Activated naive CD4-positive, alpha-beta T cell treated with anti-CD3 and anti-CD28 coated beads for 36 hours (primary cell): Measurements from ENCODE around the gene MAP3K21. TPM values are rescaled to one million over a fixed set of nuclear protein-coding genes. Genes with fewer than 3 reads are reported as not detected.

ENCODE experiments used
- CTCF ChIA-PET: fragments of 350-600 bp; sonication (Branson Sonifier 250); formaldehyde crosslinking; loops from one replicate; lab custom pipeline; 2021; ENCODE audit warnings: antibody characterized with exemption; lab: Charles Lee
- DNase-seq: peaks from one replicate; pipeline ENCODE4 v3.0.0-alpha.2; 2020
- H3K27ac Mint-ChIP-seq: one replicate; pipeline ENCODE4 v1.8.0; 2021; ENCODE audit warnings: mild to moderate bottlenecking, mixed read lengths
- H3K27me3 Mint-ChIP-seq: one replicate; pipeline ENCODE4 v1.8.0; 2021; ENCODE audit warnings: low read depth, mixed read lengths
- H3K36me3 Mint-ChIP-seq: one replicate; pipeline ENCODE4 v1.8.0; 2021; ENCODE audit warnings: low read depth, mixed read lengths
- H3K4me1 Mint-ChIP-seq: one replicate; pipeline ENCODE4 v1.8.0; 2021; ENCODE audit warnings: low read depth, mixed read lengths
- H3K4me3 Mint-ChIP-seq: one replicate; pipeline ENCODE4 v1.8.0; 2021; ENCODE audit warnings: mild to moderate bottlenecking, moderate library complexity, mixed read lengths
- H3K9me3 Mint-ChIP-seq: one replicate; pipeline ENCODE4 v1.8.0; 2021; ENCODE audit warnings: mixed read lengths
- intact Hi-C: fragments of 100-400 bp; cut with micrococcal nuclease; formaldehyde crosslinking; loops from one replicate; pipeline ENCODE4 v1.15.1; 2023
- total RNA-seq, 2 experiments: library from RNA; stranded (reverse); gene quantifications; one replicate each; pipeline ENCODE4 v1.2.3, GENCODE V29; 2021

The MAP3K21 gene
- 1 to 10 TPM; 1.8 to 2.0 TPM for total RNA-seq

GRCh38 chr1:233327651-233328141 lies at the start of gene MAP3K21:
Gene MAP3K21 (plus strand): TSS chr1:233327724. CDS start chr1:233328029, 305 bp downstream.
- Mint-ChIP-seq H3K4me3 (peak within 1 kb of the TSS; percentile 70), H3K27ac (no peak within 1 kb of the TSS), H3K27me3 (peaks cover 21% of the 10 kb centered on the region), H3K4me1 (peaks cover 10% of the 10 kb centered on the region), H3K36me3 (no peaks in the 10 kb centered on the region), H3K9me3 (no peaks in the 10 kb centered on the region)
- DNase-seq, result no peak
- intact Hi-C loops, result loop anchor here (1.0 to 5.0 kb wide), 3 partner anchors 32 to 377 kb away; partner anchors contain the start of genes NTPCR and PCNX2
- CTCF ChIA-PET, result no interaction called here

- DNase-seq, result no peak
- CTCF ChIA-PET, result interaction anchor here (1.1 kb wide), 1 partner anchor 26 kb away, joined by 3 read pairs; no protein-coding TSS in a partner anchor
- Mint-ChIP-seq H3K9me3 (no peaks in the 10 kb centered on the region), H3K27me3 (no peaks in the 10 kb centered on the region), H3K4me1 (peaks cover 32% of the 10 kb centered on the region), H3K27ac (no peak overlapping the region), H3K4me3 (no peak overlapping the region), H3K36me3 (peaks cover 15% of the 10 kb centered on the region)
- intact Hi-C loops, result no loop called here
These were observed 48.9 kb upstream of the MAP3K21 start for GRCh38 chr1:233278631-233279030.

GRCh38 chr1:233279971-233280370 lies 47.6 kb upstream of the MAP3K21 start:
- Mint-ChIP-seq H3K27ac (peak overlapping the region; percentile 7), H3K9me3 (no peaks in the 10 kb centered on the region), H3K27me3 (no peaks in the 10 kb centered on the region), H3K36me3 (peaks cover 9% of the 10 kb centered on the region), H3K4me3 (no peak overlapping the region), H3K4me1 (peaks cover 35% of the 10 kb centered on the region)
- intact Hi-C loops, result loop anchor here (5.0 kb wide), 1 partner anchor 47 kb away; the partner anchor contains the start of gene MAP3K21
- CTCF ChIA-PET, result interaction anchor here (0.6 kb wide), 1 partner anchor 13 kb away, joined by 3 read pairs; no protein-coding TSS in a partner anchor
- DNase-seq, result no peak

GRCh38 chr1:233281711-233282581 lies 45.6 kb upstream of the MAP3K21 start:
- intact Hi-C loops, result loop anchor here (1.0 to 5.0 kb wide), 3 partner anchors 13 to 125 kb away; partner anchors contain the start of genes MAP3K21 and PCNX2
- Mint-ChIP-seq H3K36me3 (peaks cover 7% of the 10 kb centered on the region), H3K27me3 (no peaks in the 10 kb centered on the region), H3K27ac (peak overlapping the region; percentile 66), H3K4me1 (peaks cover 35% of the 10 kb centered on the region), H3K4me3 (peak overlapping the region; percentile 32), H3K9me3 (no peaks in the 10 kb centered on the region)
- CTCF ChIA-PET, result interaction anchor here (0.9 kb wide), 1 partner anchor 8 kb away, joined by 3 read pairs; no protein-coding TSS in a partner anchor
- DNase-seq, result peak; percentile 38

GRCh38 chr1:233282582-233282886 lies 45.0 kb upstream of the MAP3K21 start:
- Mint-ChIP-seq H3K4me1 (peaks cover 35% of the 10 kb centered on the region), H3K4me3 (peak overlapping the region; percentile 32), H3K36me3 (peaks cover 5% of the 10 kb centered on the region), H3K27me3 (no peaks in the 10 kb centered on the region), H3K9me3 (no peaks in the 10 kb centered on the region), H3K27ac (peak overlapping the region; percentile 66)
- no peak for DNase-seq
- intact Hi-C loops, result loop anchor here (1.0 to 5.0 kb wide), 3 partner anchors 13 to 125 kb away; partner anchors contain the start of genes MAP3K21 and PCNX2
- CTCF ChIA-PET, result interaction anchor here (0.7 to 0.9 kb wide), 2 partner anchors 9 to 1048 kb away, joined by 3 read pairs; no protein-coding TSS in a partner anchor

- no peak overlapping the region for H3K4me3 Mint-ChIP-seq
- CTCF ChIA-PET, result no interaction called here
- peaks cover 13% of the 10 kb centered on the region for H3K4me1 Mint-ChIP-seq
- intact Hi-C loops, result no loop called here
- H3K27ac Mint-ChIP-seq, result no peak overlapping the region
- DNase-seq, result no peak
- H3K36me3 Mint-ChIP-seq, result peaks cover 16% of the 10 kb centered on the region
- no peaks in the 10 kb centered on the region for H3K9me3 Mint-ChIP-seq
- H3K27me3 Mint-ChIP-seq, result no peaks in the 10 kb centered on the region
These were observed 37.8 kb upstream of the MAP3K21 start for GRCh38 chr1:233289676-233290075.

- intact Hi-C loops, result no loop called here
- no peak overlapping the region for H3K27ac Mint-ChIP-seq
- peaks cover 18% of the 10 kb centered on the region for H3K4me1 Mint-ChIP-seq
- CTCF ChIA-PET, result no interaction called here
- peaks cover 13% of the 10 kb centered on the region for H3K36me3 Mint-ChIP-seq
- H3K4me3 Mint-ChIP-seq, result no peak overlapping the region
- no peak for DNase-seq
- H3K9me3 Mint-ChIP-seq, result no peaks in the 10 kb centered on the region
- no peaks in the 10 kb centered on the region for H3K27me3 Mint-ChIP-seq
These were observed 37.0 kb upstream of the MAP3K21 start for GRCh38 chr1:233290396-233291034.

GRCh38 chr1:233293556-233294446 lies 33.7 kb upstream of the MAP3K21 start:
- DNase-seq, result no peak
- Mint-ChIP-seq H3K4me1 (peaks cover 25% of the 10 kb centered on the region), H3K27me3 (no peaks in the 10 kb centered on the region), H3K27ac (no peak overlapping the region), H3K36me3 (peaks cover 5% of the 10 kb centered on the region), H3K4me3 (no peak overlapping the region), H3K9me3 (no peaks in the 10 kb centered on the region)
- CTCF ChIA-PET, result interaction anchor here (0.6 to 1.1 kb wide), 4 partner anchors 10 to 772 kb away, joined by 3 to 6 read pairs (median 4); no protein-coding TSS in a partner anchor
- intact Hi-C loops, result no loop called here

GRCh38 chr1:233294913-233295236 lies 32.6 kb upstream of the MAP3K21 start:
- H3K9me3 Mint-ChIP-seq, result no peaks in the 10 kb centered on the region
- intact Hi-C loops, result loop anchor here (1.0 to 5.0 kb wide), 4 partner anchors 13 to 663 kb away; partner anchors contain the start of genes MAP3K21, NTPCR and SIPA1L2
- peaks cover 25% of the 10 kb centered on the region for H3K4me1 Mint-ChIP-seq
- peak overlapping the region; percentile 91 for H3K4me3 Mint-ChIP-seq
- H3K36me3 Mint-ChIP-seq, result peaks cover 1% of the 10 kb centered on the region
- peak; percentile 62 for DNase-seq
- no peaks in the 10 kb centered on the region for H3K27me3 Mint-ChIP-seq
- peak overlapping the region; percentile 90 for H3K27ac Mint-ChIP-seq
- CTCF ChIA-PET, result interaction anchor here (1.1 to 1.6 kb wide), 3 partner anchors 11 to 771 kb away, joined by 3 to 8 read pairs (median 4); no protein-coding TSS in a partner anchor

GRCh38 chr1:233295237-233295974 lies 32.1 kb upstream of the MAP3K21 start, which contains the start of gene PCNX2:
Gene PCNX2 (minus strand): TSS chr1:233295725. CDS start chr1:233295478, 247 bp downstream.
- peak within 1 kb of the TSS; percentile 90 for H3K27ac Mint-ChIP-seq
- H3K9me3 Mint-ChIP-seq, result no peaks in the 10 kb centered on the region
- no peaks in the 10 kb centered on the region for H3K36me3 Mint-ChIP-seq
- H3K4me3 Mint-ChIP-seq, result peak within 1 kb of the TSS; percentile 91
- H3K27me3 Mint-ChIP-seq, result no peaks in the 10 kb centered on the region
- peak; percentile 77 for DNase-seq
- H3K4me1 Mint-ChIP-seq, result peaks cover 25% of the 10 kb centered on the region
- CTCF ChIA-PET, result interaction anchor here (1.1 to 1.6 kb wide), 3 partner anchors 10 to 771 kb away, joined by 3 to 8 read pairs (median 4); no protein-coding TSS in a partner anchor
- intact Hi-C loops, result loop anchor here (1.0 to 5.0 kb wide), 4 partner anchors 13 to 663 kb away; partner anchors contain the start of genes MAP3K21, NTPCR and SIPA1L2
